ENCODE results near the gene PPME1. TPM values are rescaled to one million over a fixed set of nuclear protein-coding genes. Genes with fewer than 3 reads are reported as not detected.

Gene PPME1
- total RNA-seq, 1 experiment from 2014 or later: 53.1 TPM

- no peak for DNase-seq (ENCODE audit: low read depth)
These were observed 108.2 kb downstream of the PPME1 start for GRCh38 chr11:74279256-74279655.

GRCh38 chr11:74280494-74280893 lies 109.4 kb downstream of the PPME1 start:
- no peak for DNase-seq (ENCODE audit: low read depth)

- DNase-seq (ENCODE audit: low read depth): no peak
These were observed 111.3 kb downstream of the PPME1 start for GRCh38 chr11:74282421-74282820.

GRCh38 chr11:74282914-74283371 lies 111.9 kb downstream of the PPME1 start:
- peak; percentile 16 for DNase-seq (ENCODE audit: low read depth)

GRCh38 chr11:74283580-74284180 lies 112.6 kb downstream of the PPME1 start:
- no peak for DNase-seq (ENCODE audit: low read depth)

- peak; percentile 39 for DNase-seq (ENCODE audit: low read depth)
These were observed 113.4 kb downstream of the PPME1 start for GRCh38 chr11:74284466-74284865.

- peak; percentile 94 for DNase-seq (ENCODE audit: low read depth)
These were observed 117.1 kb downstream of the PPME1 start for GRCh38 chr11:74288161-74288560.

GRCh38 chr11:74288911-74289310 lies 117.8 kb downstream of the PPME1 start:
- no peak for DNase-seq (ENCODE audit: low read depth)

- no peak for DNase-seq (ENCODE audit: low read depth)
These were observed 126.4 kb downstream of the PPME1 start for GRCh38 chr11:74297484-74297883.

- no peak for DNase-seq (ENCODE audit: low read depth)
These were observed 127.9 kb downstream of the PPME1 start for GRCh38 chr11:74299015-74299414.

Small RNAs within 50 kb of the gene (small RNA-seq; reads per million reads assigned to genes)
- gene AP002392.1 (not detected), gene RF00409 (not detected)

Other genes starting within 250 kb of the PPME1 start
- gene DNAJB13, start 220.3 kb upstream of the PPME1 start, total RNA-seq (2014; rRNA removed; shearing (Covaris generic)): 0.07 and 0.13 TPM in 2 replicates
- not detected in 2 replicates for gene UCP2, start 188.4 kb upstream of the PPME1 start, total RNA-seq (2014; rRNA removed; shearing (Covaris generic))
- gene UCP3, start 162.2 kb upstream of the PPME1 start, total RNA-seq (2014; rRNA removed; shearing (Covaris generic)): 0.29 and 0.43 TPM in 2 replicates
- gene C2CD3, start 287 bp upstream of the PPME1 start, total RNA-seq (2014; rRNA removed; shearing (Covaris generic)): 11.9 and 20.5 TPM in 2 replicates
- 0.74 and 1.1 TPM in 2 replicates for gene P4HA3, start 140.4 kb downstream of the PPME1 start, total RNA-seq (2014; rRNA removed; shearing (Covaris generic))
- 3.0 and 3.7 TPM in 2 replicates for gene PGM2L1, start 227.1 kb downstream of the PPME1 start, total RNA-seq (2014; rRNA removed; shearing (Covaris generic))

All from HT1080 (cell line).